HG02938 (cell line): ENCODE data around the gene FYN.

Experiments
- ATAC-seq: cut with Tn5 transposase; IDR thresholded peaks from one replicate; pipeline ENCODE4 v1.9.1; 2021; ENCODE audit warnings: mild to moderate bottlenecking, moderate library complexity; ENCODE audit not compliant: unreplicated experiment

Gene FYN

GRCh38 chr6:111612379-111612778, 260.9 kb downstream of the FYN start:
- ATAC-seq = no peak

- no peak for ATAC-seq
Measured at GRCh38 chr6:111610548-111611172, 262.6 kb downstream of the FYN start.
